K562 (cell line): ENCODE results near the gene AAMP. TPM values are rescaled to one million over a fixed set of nuclear protein-coding genes. Genes with fewer than 3 reads are reported as not detected.
A peak's percentile ranks its signal among the peaks of the same experiment; 100 is the strongest.

Experiments used
- ATAC-seq: fragments of 200-7000 bp; cut with Tn5 transposase; 3 replicates; pipeline ENCODE4 v1.9.1; 2020; ENCODE audit warnings: moderate library complexity
- BruUV-seq: library from RNA; stranded (reverse); fragments of 400-500 nt; replicated peaks from 2 replicates; lab custom pipeline; 2021; lab: Mats Ljungman, UMichigan
- CTCF ChIA-PET: fragments of 300-600 bp; formaldehyde crosslinking; extraction: SDS; loops from one replicate; lab custom pipeline; 2021; ENCODE audit warnings: low intra/inter-chr PET ratio; lab: Yijun Ruan, JAX
- POLR2A ChIA-PET: fragments of 300-600, 350-650 bp; sonication (Branson Sonifier 250); formaldehyde crosslinking; extraction: SDS; loops from one replicate; lab custom pipeline; 2021; ENCODE audit warnings: antibody characterized with exemption, inconsistent platforms; lab: Yijun Ruan, JAX
- DNase-seq, 4 experiments: peaks; one replicate each; pipeline versions ENCODE4 v3.0.0 to v3.0.0-alpha.2; 2011 to 2018; ENCODE audit warnings: low spot score in 3 of 4, mixed read lengths in 3 of 4; ENCODE audit errors: extremely low read depth in 1 of 4
- FAIRE-seq: peaks from 2 replicates; lab custom pipeline; 2011; peaks lifted over from hg19 to GRCh38; lab: Jason Lieb, UNC
- H2AFZ ChIP-seq: 2 replicates; pipeline ENCODE4 v1.6.0; 2011; ENCODE audit warnings: low read depth, low read length, control low read depth, inconsistent platforms
- H3K27ac ChIP-seq: fragments of 200-600 bp; 3 replicates; pipeline ENCODE4 v1.8.0; 2011; ENCODE audit warnings: low read depth, mild to moderate bottlenecking, control low read depth, inconsistent platforms, low read length, moderate library complexity, mixed read lengths; ENCODE audit errors: extremely low read depth
- H3K27me3 ChIP-seq, 2 experiments: fragments of 300-600 bp in 1 of 2; 2 replicates in 1 of 2; 3 replicates in 1 of 2; pipeline versions ENCODE4 v1.6.0 to v1.8.0; 2011; ENCODE audit warnings: inconsistent platforms in 2 of 2, low read length in 2 of 2, mild to moderate bottlenecking in 1 of 2, mixed read lengths in 1 of 2, moderate library complexity in 1 of 2; ENCODE audit not compliant: control insufficient read depth in 2 of 2, insufficient read depth in 2 of 2
- H3K36me3 ChIP-seq: fragments of 300-600 bp; 3 replicates; pipeline ENCODE4 v1.8.0; 2011; ENCODE audit warnings: mild to moderate bottlenecking, low read length, inconsistent platforms; ENCODE audit not compliant: control insufficient read depth, insufficient read depth
- H3K4me1 ChIP-seq, 2 experiments: fragments of 200-600 bp in 1 of 2; replicated peaks in 1 of 2; 2 replicates in 1 of 2; 3 replicates in 1 of 2; pipeline versions ENCODE4 v1.5.1 to v1.8.0; 2011; ENCODE audit warnings: inconsistent platforms in 2 of 2, low read length in 2 of 2, mild to moderate bottlenecking in 1 of 2, mixed read lengths in 1 of 2, moderate library complexity in 1 of 2; ENCODE audit not compliant: control insufficient read depth in 2 of 2, insufficient read depth in 2 of 2
- H3K4me2 ChIP-seq: 2 replicates; pipeline ENCODE4 v1.6.1; 2011; ENCODE audit warnings: low read length, control low read depth, inconsistent platforms, mixed read lengths; ENCODE audit not compliant: insufficient read depth
- H3K4me3 ChIP-seq: fragments of 200-600 bp; sonication (generic), shearing (Covaris generic); 2 replicates; pipeline ENCODE4 v1.5.1; 2016; ENCODE audit warnings: control low read depth, inconsistent platforms
- H3K79me2 ChIP-seq: fragments of 200-600 bp; 3 replicates; pipeline ENCODE4 v1.8.0; 2011; ENCODE audit warnings: low read length, inconsistent platforms; ENCODE audit not compliant: control insufficient read depth, insufficient read depth
- H3K9ac ChIP-seq, 2 experiments: 2 replicates each; pipeline versions ENCODE4 v1.6.0 to v1.6.1; 2011; ENCODE audit warnings: low read depth in 2 of 2, low read length in 2 of 2, control low read depth in 1 of 2, inconsistent platforms in 1 of 2, mild to moderate bottlenecking in 1 of 2, mixed read lengths in 1 of 2; ENCODE audit not compliant: insufficient read depth in 1 of 2
- H3K9me1 ChIP-seq: one replicate; pipeline ENCODE4 v1.6.0; 2011; ENCODE audit warnings: inconsistent platforms, mild to moderate bottlenecking, low read length, moderate library complexity; ENCODE audit not compliant: control insufficient read depth, insufficient read depth
- H3K9me3 ChIP-seq: replicated peaks from 2 replicates; pipeline ENCODE4 v1.5.1; 2011; ENCODE audit warnings: low read depth, low read length, inconsistent platforms; ENCODE audit not compliant: control insufficient read depth, insufficient read depth
- H4K20me1 ChIP-seq: replicated peaks from 2 replicates; pipeline ENCODE4 v1.6.1; 2011; ENCODE audit warnings: low read length, inconsistent platforms, mixed read lengths; ENCODE audit not compliant: control insufficient read depth, insufficient read depth
- AFF4 ChIP-seq: sonication (generic); formaldehyde crosslinking; IDR thresholded peaks from 2 replicates; pipeline ENCODE4 v1.8.0; 2023; ENCODE audit warnings: mild to moderate bottlenecking, missing genetic modification reagents
- ARID1B ChIP-seq: fragments of 450-650 bp; IDR thresholded peaks from 2 replicates; pipeline ENCODE4 v1.6.1; 2016; ENCODE audit warnings: antibody characterized with exemption, mild to moderate bottlenecking, inconsistent platforms
- CCAR2 ChIP-seq: fragments of 200-400 bp; formaldehyde crosslinking; IDR thresholded peaks from 2 replicates; pipeline ENCODE4 v1.6.1; 2017; ENCODE audit warnings: mild to moderate bottlenecking, low read depth, low read length
- DMBX1 ChIP-seq: fragments of 250-450 bp; sonication (Bioruptor Pico); IDR thresholded peaks from 2 replicates; pipeline ENCODE4 v1.8.0; 2022; ENCODE audit warnings: inconsistent platforms, mild to moderate bottlenecking, moderate library complexity, borderline replicate concordance
- JUNB ChIP-seq: fragments of 450-650 bp; formaldehyde crosslinking; conservative IDR thresholded peaks from 2 replicates; pipeline ENCODE4 v1.4.0; 2020; ENCODE audit warnings: mild to moderate bottlenecking
- MAFF ChIP-seq: IDR thresholded peaks from 2 replicates; pipeline ENCODE4 v1.6.1; 2012; ENCODE audit warnings: low read length, improper control_type of control experiment
- RBBP5 ChIP-seq: fragments of 200-600 bp; sonication (generic); IDR thresholded peaks from 2 replicates; pipeline ENCODE4 v1.6.1; 2012; ENCODE audit warnings: borderline replicate concordance, mild to moderate bottlenecking, low read length, control low read depth, inconsistent platforms; ENCODE audit not compliant: insufficient read depth, poor library complexity, severe bottlenecking
- RFX7 ChIP-seq: fragments of 250-450 bp; sonication (Bioruptor Pico); IDR thresholded peaks from 2 replicates; pipeline ENCODE4 v1.5.1; 2021; ENCODE audit warnings: mild to moderate bottlenecking
- SMARCA5 ChIP-seq: fragments of 450-650 bp; IDR thresholded peaks from 2 replicates; pipeline ENCODE4 v1.6.1; 2016
- SP1 ChIP-seq: sonication (generic); formaldehyde crosslinking; IDR thresholded peaks from 2 replicates; pipeline ENCODE4 v1.8.1; 2022; ENCODE audit warnings: mild to moderate bottlenecking, missing genetic modification reagents
- ZEB2 ChIP-seq: fragments of 450-650 bp; IDR thresholded peaks from 2 replicates; pipeline ENCODE4 v1.6.1; 2016
- ZNF133 ChIP-seq: fragments of 250-450 bp; sonication (Bioruptor Pico); IDR thresholded peaks from 2 replicates; pipeline ENCODE4 v1.4.0; 2020; ENCODE audit warnings: mild to moderate bottlenecking
- ZNF316 ChIP-seq: fragments of 450-650 bp; IDR thresholded peaks from 2 replicates; pipeline ENCODE4 v1.6.1; 2016
- ZNF740 ChIP-seq, 3 experiments: fragments of 200-800 bp in 1 of 3; sonication (Bioruptor generic) in 1 of 3; sonication (generic) in 1 of 3; formaldehyde crosslinking in 1 of 3; IDR thresholded peaks; 2 replicates each; pipeline versions ENCODE4 v1.6.1 to v1.8.0; 2016 to 2022; ENCODE audit warnings: mild to moderate bottlenecking in 2 of 3, missing compliant biosample characterization in 2 of 3, missing genetic modification characterization in 2 of 3, missing genetic modification reagents in 1 of 3
- ZNF75A ChIP-seq: fragments of 450-650 bp; formaldehyde crosslinking; IDR thresholded peaks from 2 replicates; pipeline ENCODE4 v1.4.0; 2020; ENCODE audit warnings: mild to moderate bottlenecking
- WGBS: fragments of 100-300 bp; shearing (Covaris generic); methylation state at CpG from one replicate; pipeline ENCODE4 v1.1.6; 2016; ENCODE audit warnings: low coverage, mixed read lengths; ENCODE audit not compliant: insufficient coverage; ENCODE audit errors: missing lambda C conversion rate; 5-methylcytosine and 5-hydroxymethylcytosine counted together
- in situ Hi-C: fragments of 300-500 bp; cut with MboI; formaldehyde crosslinking; loops from 4 replicates; pipeline ENCODE4 v1.15.0; 2018; ENCODE audit warnings: inconsistent platforms, mixed read lengths
- intact Hi-C: fragments of 100-400 bp; cut with micrococcal nuclease; formaldehyde crosslinking; loops from 2 replicates; pipeline ENCODE4 v1.14.2; 2022
- polyA plus RNA-seq, 8 experiments: library from polyadenylated mRNA; depleted of rRNA in 4 of 8; stranded (reverse) in 5 of 8; unstranded in 3 of 8; fragments of >200 nt; fragmentation: Nextera tagmentation in 2 of 8; fragmentation: Illumina TruSeq in 1 of 8; extraction: Ambion mirVana in 2 of 8; extraction: Trizol in 1 of 8; gene quantifications; 2 replicates each; pipeline versions ENCODE4 v1.2.1 to v1.2.3, GENCODE V29; 2011 to 2014; ENCODE audit warnings: inconsistent platforms in 1 of 8, missing spikeins in 1 of 8
- total RNA-seq, 7 experiments: library from RNA; depleted of rRNA in 6 of 7; stranded (reverse); fragments of >200 nt in 6 of 7; fragmentation: Illumina TruSeq in 2 of 7; extraction: Trizol in 2 of 7; gene quantifications; 2 replicates each; pipeline versions ENCODE4 v1.2.1 to v1.2.3, GENCODE V29; 2011 to 2021; ENCODE audit warnings: low replicate concordance in 1 of 7

Gene AAMP
- total and polyA plus RNA-seq, 9 of the 15 experiments (the other 6 are each of a cell fraction or from before 2014, with no cell fraction given), result 5.7 to 197 (median 94.1) TPM

- TF ChIP-seq ZNF740 (CRISPR knock-in tag; IDR thresholded peaks at IDR 0.05), result no peak
- no peak for TF ChIP-seq ZNF740 (tag; IDR thresholded peaks at IDR 0.05)
- TF ChIP-seq ZNF75A (CRISPR knock-in tag), result no peak
- no peak for TF ChIP-seq RFX7 (CRISPR knock-in tag)
- TF ChIP-seq ZNF133 (CRISPR knock-in tag), result no peak
- TF ChIP-seq SMARCA5, result no peak
- TF ChIP-seq RBBP5, result no peak
- TF ChIP-seq JUNB, result no peak
Observed at GRCh38 chr2:218262631-218263586, 7.0 kb downstream of the AAMP start (continued).

GRCh38 chr2:218262237-218262600, 7.7 kb downstream of the AAMP start:
- FAIRE-seq, result no peak
- Histone ChIP-seq H3K27ac (no peak overlapping the region), H3K27me3 (no peaks in the 10 kb centered on the region), H3K9me3 (no peaks in the 10 kb centered on the region), H3K9ac (peak overlapping the region in 1 of 2 experiments; percentile 45; a peak in 2 of 4 replicates), H4K20me1 (no peaks in the 10 kb centered on the region), H2AFZ (no peak overlapping the region), H3K9me1 (no peaks in the 10 kb centered on the region), H3K79me2 (no peaks in the 10 kb centered on the region), H3K36me3 (peaks cover 33% of the 10 kb centered on the region; the same call in 1 of the 3 replicates), H3K4me3 (no peak overlapping the region), H3K4me1 (peaks cover 3 to 13% of the 10 kb centered on the region in 2 experiments; a peak in 4 of 5 replicates), H3K4me2 (no peak overlapping the region)
- TF ChIP-seq AFF4 (CRISPR knock-in tag) (no peak), CCAR2 (no peak), DMBX1 (CRISPR knock-in tag) (no peak), ARID1B (no peak), MAFF (no peak), ZEB2 (no peak), SP1 (no peak), ZNF316 (no peak)
- BruUV-seq, result no TSS peak
- ATAC-seq, result no peak
- no peak for DNase-seq
- POLR2A ChIA-PET, result interaction anchor here (1.3 kb wide), 1 partner anchor 12 kb away, joined by 3 read pairs; no protein-coding TSS in a partner anchor
- WGBS, result 65% methylated on average over 6 of the region's 6 CpGs
- CTCF ChIA-PET, result no interaction called here
- intact Hi-C loops (no loop called here), in situ Hi-C loops (no loop called here)
